IPS DF 6.9 (cell line): ENCODE measurements around the gene PRKAR1B.
A peak's percentile ranks its signal among the peaks of the same experiment; 100 is the strongest.

Source experiments
- DNase-seq: peaks from one replicate; pipeline ENCODE4 v3.0.0-alpha.2; 2013; ENCODE audit warnings: low read depth, low spot score
- H3K27ac ChIP-seq: one replicate; pipeline ENCODE4 v1.5.1; 2013; ENCODE audit warnings: low read length, control low read depth
- H3K27me3 ChIP-seq: 2 replicates; pipeline ENCODE4 v1.6.1; 2013; ENCODE audit warnings: mild to moderate bottlenecking, low read length; ENCODE audit not compliant: control insufficient read depth, insufficient read depth
- H3K36me3 ChIP-seq: 2 replicates; pipeline ENCODE4 v1.6.1; 2013; ENCODE audit warnings: low read length; ENCODE audit not compliant: control insufficient read depth, insufficient read depth
- H3K4me1 ChIP-seq: 2 replicates; pipeline ENCODE4 v1.6.1; 2013; ENCODE audit warnings: low read length; ENCODE audit not compliant: control insufficient read depth, insufficient read depth
- H3K4me3 ChIP-seq: 2 replicates; pipeline ENCODE4 v1.5.1; 2013; ENCODE audit warnings: mild to moderate bottlenecking, low read length
- H3K9me3 ChIP-seq: 2 replicates; pipeline ENCODE4 v1.6.1; 2013; ENCODE audit warnings: low read length, inconsistent platforms; ENCODE audit not compliant: control insufficient read depth, insufficient read depth
- WGBS: extraction: QIAGEN DNeasy Blood & Tissue Kit; methylation state at CpG from one replicate; pipeline ENCODE4 v1.1.7; 2013; ENCODE audit warnings: mixed read lengths, missing lambda C conversion rate; ENCODE audit not compliant: insufficient read length, insufficient coverage; 5-methylcytosine and 5-hydroxymethylcytosine counted together

PRKAR1B gene

GRCh38 chr7:727104-727805, at the start of gene PRKAR1B:
Gene PRKAR1B, minus strand, starts transcription at chr7:727281. Its CDS starts 15,776 bp downstream, at chr7:711505.
- Histone ChIP-seq H3K36me3 (peaks cover 11% of the 10 kb centered on the region), H3K27ac (no peak within 1 kb of the TSS), H3K4me3 (peak within 1 kb of the TSS; percentile 68), H3K4me1 (no peaks in the 10 kb centered on the region), H3K27me3 (no peaks in the 10 kb centered on the region), H3K9me3 (no peaks in the 10 kb centered on the region)
- DNase-seq: no peak
- WGBS: no CpG with 5 or more reads among the region's 66 CpGs

- Histone ChIP-seq H3K36me3 (peaks cover 9% of the 10 kb centered on the region), H3K4me1 (peaks cover 2% of the 10 kb centered on the region; the same call in 1 of the 2 replicates), H3K27ac (no peak overlapping the region), H3K27me3 (no peaks in the 10 kb centered on the region), H3K4me3 (no peak overlapping the region), H3K9me3 (no peaks in the 10 kb centered on the region)
- no CpG with 5 or more reads among the region's 10 CpGs for WGBS
- DNase-seq: no peak
These were observed 49.3 kb upstream of the PRKAR1B start for GRCh38 chr7:776381-776780.

GRCh38 chr7:774161-775109, 47.4 kb upstream of the PRKAR1B start:
- H3K36me3 ChIP-seq: peaks cover 5% of the 10 kb centered on the region; the same call in 1 of the 2 replicates

GRCh38 chr7:773622-773915, 46.5 kb upstream of the PRKAR1B start:
- no peaks in the 10 kb centered on the region for H3K9me3 ChIP-seq
- no CpG with 5 or more reads among the region's 12 CpGs for WGBS
- H3K4me3 ChIP-seq: no peak overlapping the region
- peaks cover 2% of the 10 kb centered on the region; the same call in 1 of the 2 replicates for H3K4me1 ChIP-seq
- DNase-seq: no peak
- H3K36me3 ChIP-seq: peaks cover 3% of the 10 kb centered on the region; the same call in 1 of the 2 replicates
- H3K27me3 ChIP-seq: no peaks in the 10 kb centered on the region
- no peak overlapping the region for H3K27ac ChIP-seq

More at GRCh38 chr7:774161-775109, 47.4 kb upstream of the PRKAR1B start:
- H3K27ac ChIP-seq: no peak overlapping the region
- WGBS: no CpG with 5 or more reads among the region's 65 CpGs
- no peaks in the 10 kb centered on the region for H3K27me3 ChIP-seq
- no peak overlapping the region for H3K4me3 ChIP-seq
- no peaks in the 10 kb centered on the region for H3K9me3 ChIP-seq
- peaks cover 2% of the 10 kb centered on the region; the same call in 1 of the 2 replicates for H3K4me1 ChIP-seq
- DNase-seq: peak; percentile 50

GRCh38 chr7:772861-773621, 46.0 kb upstream of the PRKAR1B start:
- H3K4me1 ChIP-seq: peaks cover 2% of the 10 kb centered on the region; the same call in 1 of the 2 replicates
- H3K36me3 ChIP-seq: 0 out of 2 replicates have a peak, but pooled peaks cover 2% of the 10 kb centered on the region
- H3K27me3 ChIP-seq: no peaks in the 10 kb centered on the region
- no peaks in the 10 kb centered on the region for H3K9me3 ChIP-seq
- no peak for DNase-seq
- no peak overlapping the region for H3K4me3 ChIP-seq
- WGBS: no CpG with 5 or more reads among the region's 32 CpGs
- H3K27ac ChIP-seq: no peak overlapping the region

GRCh38 chr7:772392-772791, 45.3 kb upstream of the PRKAR1B start:
- no peak overlapping the region for H3K27ac ChIP-seq
- no peak for DNase-seq
- no CpG with 5 or more reads among the region's 13 CpGs for WGBS
- no peaks in the 10 kb centered on the region for H3K27me3 ChIP-seq
- no peaks in the 10 kb centered on the region for H3K9me3 ChIP-seq
- H3K36me3 ChIP-seq: peaks cover 5% of the 10 kb centered on the region; the same call in 1 of the 2 replicates
- peaks cover 2% of the 10 kb centered on the region; the same call in 1 of the 2 replicates for H3K4me1 ChIP-seq
- no peak overlapping the region for H3K4me3 ChIP-seq

- H3K27me3 ChIP-seq: no peaks in the 10 kb centered on the region
- peaks cover 2% of the 10 kb centered on the region; the same call in 1 of the 2 replicates for H3K4me1 ChIP-seq
- no peaks in the 10 kb centered on the region for H3K9me3 ChIP-seq
- WGBS: no CpG with 5 or more reads among the region's 11 CpGs
- peaks cover 5% of the 10 kb centered on the region; the same call in 1 of the 2 replicates for H3K36me3 ChIP-seq
- no peak for DNase-seq
- H3K4me3 ChIP-seq: no peak overlapping the region
- H3K27ac ChIP-seq: no peak overlapping the region
These were observed 44.9 kb upstream of the PRKAR1B start for GRCh38 chr7:772005-772294.

GRCh38 chr7:771234-772004, 44.3 kb upstream of the PRKAR1B start:
- no CpG with 5 or more reads among the region's 24 CpGs for WGBS
- H3K36me3 ChIP-seq: peaks cover 5% of the 10 kb centered on the region; the same call in 1 of the 2 replicates
- no peak for DNase-seq

GRCh38 chr7:770741-771166, 43.7 kb upstream of the PRKAR1B start:
- no CpG with 5 or more reads among the region's 7 CpGs for WGBS
- DNase-seq: no peak
- no peaks in the 10 kb centered on the region for H3K9me3 ChIP-seq
- peaks cover 2% of the 10 kb centered on the region; the same call in 1 of the 2 replicates for H3K4me1 ChIP-seq
- H3K36me3 ChIP-seq: peaks cover 5% of the 10 kb centered on the region; the same call in 1 of the 2 replicates
- H3K27me3 ChIP-seq: no peaks in the 10 kb centered on the region
- no peak overlapping the region for H3K4me3 ChIP-seq
- no peak overlapping the region for H3K27ac ChIP-seq

More at GRCh38 chr7:771234-772004, 44.3 kb upstream of the PRKAR1B start:
- Histone ChIP-seq H3K9me3 (no peaks in the 10 kb centered on the region), H3K27me3 (no peaks in the 10 kb centered on the region), H3K4me1 (peaks cover 2% of the 10 kb centered on the region; the same call in 1 of the 2 replicates), H3K27ac (no peak overlapping the region), H3K4me3 (no peak overlapping the region)
